GM23338 (cell line): ENCODE measurements around the gene PRPF4. TPM values are rescaled to one million over a fixed set of nuclear protein-coding genes. Genes with fewer than 3 reads are reported as not detected.

Experiments
- ATAC-seq: fragments of 200-7000 bp; cut with Tn5 transposase; 3 replicates; pipeline ENCODE4 v1.9.1; 2020
- DNase-seq: peaks from one replicate; pipeline ENCODE4 v3.0.0-alpha.2; 2015; ENCODE audit warnings: low spot score
- H2AFZ ChIP-seq: fragments of 200-600 bp; sonication (generic); 2 replicates; pipeline ENCODE4 v1.8.0; 2016; ENCODE audit warnings: antibody characterized with exemption, mild to moderate bottlenecking, moderate library complexity
- H3F3A ChIP-seq: fragments of 200-600 bp; sonication (generic); replicated peaks from 2 replicates; pipeline ENCODE4 v1.8.0; 2017; ENCODE audit warnings: antibody characterized with exemption, mixed run types, low read depth
- H3K27ac ChIP-seq: fragments of 200-600 bp; sonication (generic); 2 replicates; pipeline ENCODE4 v1.6.1; 2016; ENCODE audit warnings: low read depth
- H3K27me3 ChIP-seq: fragments of 200-600 bp; sonication (generic); 2 replicates; pipeline ENCODE4 v1.8.0; 2016; ENCODE audit warnings: mild to moderate bottlenecking, mixed run types, moderate library complexity; ENCODE audit not compliant: insufficient read depth
- H3K36me3 ChIP-seq: fragments of 200-600 bp; sonication (generic); 2 replicates; pipeline ENCODE4 v1.8.0; 2016; ENCODE audit warnings: mild to moderate bottlenecking; ENCODE audit not compliant: insufficient read depth
- H3K4me1 ChIP-seq: fragments of 200-600 bp; sonication (generic); 2 replicates; pipeline ENCODE4 v1.8.0; 2016; ENCODE audit warnings: mild to moderate bottlenecking, moderate library complexity; ENCODE audit not compliant: insufficient read depth
- H3K4me2 ChIP-seq: fragments of 200-600 bp; sonication (generic); 2 replicates; pipeline ENCODE4 v1.7.1; 2017; ENCODE audit warnings: mixed run types
- H3K4me3 ChIP-seq: fragments of 200-600 bp; sonication (generic); 2 replicates; pipeline ENCODE4 v1.6.1; 2016; ENCODE audit warnings: mixed run types
- H3K79me2 ChIP-seq: fragments of 200-600 bp; sonication (generic); replicated peaks from 2 replicates; pipeline ENCODE4 v1.8.0; 2017; ENCODE audit warnings: mild to moderate bottlenecking; ENCODE audit not compliant: insufficient read depth
- H3K9me2 ChIP-seq: fragments of 200-600 bp; sonication (generic); 2 replicates; pipeline ENCODE4 v1.8.0; 2017; ENCODE audit not compliant: insufficient read depth
- H4K20me1 ChIP-seq: fragments of 200-600 bp; sonication (generic); replicated peaks from 2 replicates; pipeline ENCODE4 v1.8.0; 2017; ENCODE audit warnings: mild to moderate bottlenecking; ENCODE audit not compliant: insufficient read depth
- H3K27ac Mint-ChIP-seq: 2 replicates; pipeline ENCODE4 v1.8.0; 2020; ENCODE audit warnings: inconsistent platforms, mild to moderate bottlenecking, moderate library complexity, mixed read lengths
- H3K27me3 Mint-ChIP-seq: 3 replicates; pipeline ENCODE4 v1.8.0; 2022; ENCODE audit warnings: low read depth, mild to moderate bottlenecking, moderate library complexity, mixed read lengths, inconsistent platforms; ENCODE audit not compliant: insufficient read depth, poor library complexity
- H3K36me3 Mint-ChIP-seq: 3 replicates; pipeline ENCODE4 v1.8.0; 2021; ENCODE audit warnings: low read depth, mild to moderate bottlenecking, inconsistent platforms, moderate library complexity, mixed read lengths
- H3K4me1 Mint-ChIP-seq: 3 replicates; pipeline ENCODE4 v1.8.0; 2020; ENCODE audit warnings: mild to moderate bottlenecking, inconsistent platforms, mixed read lengths
- H3K4me3 Mint-ChIP-seq: 3 replicates; pipeline ENCODE4 v1.8.0; 2021; ENCODE audit warnings: moderate library complexity, mild to moderate bottlenecking, inconsistent platforms, mixed read lengths
- H3K9me3 Mint-ChIP-seq: 3 replicates; pipeline ENCODE4 v1.8.0; 2020; ENCODE audit warnings: moderate library complexity, mild to moderate bottlenecking, inconsistent platforms, mixed read lengths
- CREB1 ChIP-seq: fragments of 250-450 bp; sonication (Bioruptor Pico); IDR thresholded peaks from 2 replicates; pipeline ENCODE4 v1.5.0; 2020; ENCODE audit warnings: low read depth, mild to moderate bottlenecking, moderate library complexity
- CTCF ChIP-seq, 2 experiments: fragments of 200-600 bp in 1 of 2; sonication (generic) in 1 of 2; conservative IDR thresholded peaks; 2 replicates each; pipeline versions ENCODE4 v1.5.1 to v1.6.1; 2016 to 2017; ENCODE audit warnings: antibody characterized with exemption in 2 of 2, low read depth in 2 of 2, mild to moderate bottlenecking in 2 of 2, moderate library complexity in 1 of 2
- ETS1 ChIP-seq: IDR thresholded peaks from 2 replicates; pipeline ENCODE4 v1.6.1; 2016; ENCODE audit warnings: antibody characterized with exemption
- EZH2 ChIP-seq: fragments of 200-600 bp; sonication (generic); IDR thresholded peaks from one replicate; pipeline ENCODE4 v1.8.0; 2017; ENCODE audit warnings: antibody characterized with exemption, mild to moderate bottlenecking, low read depth; ENCODE audit not compliant: unreplicated experiment
- EZH2phosphoT487 ChIP-seq: fragments of 200-600 bp; sonication (generic); IDR thresholded peaks from one replicate; pipeline ENCODE4 v1.8.1; 2018; ENCODE audit warnings: antibody characterized with exemption; ENCODE audit not compliant: unreplicated experiment
- JUNB ChIP-seq: IDR thresholded peaks from one replicate; pipeline ENCODE4 v1.6.1; 2016; ENCODE audit warnings: antibody characterized with exemption; ENCODE audit not compliant: unreplicated experiment
- POLR2AphosphoS5 ChIP-seq: IDR thresholded peaks from 2 replicates; pipeline ENCODE4 v1.6.1; 2016; ENCODE audit warnings: antibody characterized with exemption, low read depth
- REST ChIP-seq: IDR thresholded peaks from one replicate; pipeline ENCODE4 v1.6.1; 2018; ENCODE audit warnings: antibody characterized with exemption; ENCODE audit not compliant: unreplicated experiment
- STAT1 ChIP-seq: IDR thresholded peaks from one replicate; pipeline ENCODE4 v1.6.1; 2016; ENCODE audit warnings: antibody characterized with exemption; ENCODE audit not compliant: unreplicated experiment
- ZNF114 ChIP-seq: fragments of 250-450 bp; sonication (Bioruptor Pico); IDR thresholded peaks from 2 replicates; pipeline ENCODE4 v1.5.0; 2020; ENCODE audit warnings: mild to moderate bottlenecking, moderate library complexity
- ZNF331 ChIP-seq: fragments of 250-450 bp; sonication (Bioruptor Pico); IDR thresholded peaks from 2 replicates; pipeline ENCODE4 v1.5.0; 2020; ENCODE audit warnings: low read depth, mild to moderate bottlenecking, moderate library complexity
- polyA plus RNA-seq: library from polyadenylated mRNA; unstranded; fragments of >200 nt; fragmentation: Nextera tagmentation; extraction: Ambion mirVana; gene quantifications from 2 replicates; pipeline ENCODE4 v1.2.1, GENCODE V29; 2016
- total RNA-seq: library from RNA; depleted of rRNA; stranded (reverse); fragments of >200 nt; shearing (Covaris generic); gene quantifications from 2 replicates; pipeline ENCODE4 v1.2.3, GENCODE V29; 2014

PRPF4 gene
- total and polyA plus RNA-seq, 2 experiments from 2014 or later, result 18.7 to 34.6 TPM

GRCh38 chr9:113269871-113270270, 5.6 kb upstream of the PRPF4 start (continued):
- TF ChIP-seq REST, result no peak

GRCh38 chr9:113274474-113275156, 843 bp upstream of the PRPF4 start:
- H2AFZ ChIP-seq, result peak overlapping the region; percentile 49
- peaks cover 28% of the 10 kb centered on the region for H3K79me2 ChIP-seq
- TF ChIP-seq CTCF (conservative IDR thresholded peaks at IDR 0.05; ENCODE audit: low read depth in 2 of 2), result peak; percentile 66 to 87
- no peak for TF ChIP-seq ZNF331 (CRISPR knock-in tag)
- TF ChIP-seq POLR2AphosphoS5, result no peak
- no peak overlapping the region for H3K4me3 Mint-ChIP-seq
- ATAC-seq (peak; percentile 27), DNase-seq (peak; percentile 91)
- no peaks in the 10 kb centered on the region for H3K27me3 ChIP-seq
- peaks cover 7% of the 10 kb centered on the region; the same call in 1 of the 3 replicates for H3K4me1 Mint-ChIP-seq
- no peaks in the 10 kb centered on the region for H3F3A ChIP-seq
- H3K4me3 ChIP-seq, result peak overlapping the region; percentile 87
- H3K4me1 ChIP-seq, result peaks cover 8% of the 10 kb centered on the region; the same call in 1 of the 2 replicates
- peaks cover 49% of the 10 kb centered on the region for H3K36me3 Mint-ChIP-seq
- H3K27ac Mint-ChIP-seq, result no peak overlapping the region
- no peaks in the 10 kb centered on the region for H3K9me2 ChIP-seq
- peaks cover 48% of the 10 kb centered on the region for H3K36me3 ChIP-seq
- no peaks in the 10 kb centered on the region; the same call in 1 of the 2 replicates for H4K20me1 ChIP-seq
- H3K27ac ChIP-seq, result peak overlapping the region; percentile 56; the same call in 1 of the 2 replicates
- no peaks in the 10 kb centered on the region for H3K27me3 Mint-ChIP-seq
- H3K4me2 ChIP-seq, result peak overlapping the region; percentile 84
- H3K9me3 Mint-ChIP-seq, result no peaks in the 10 kb centered on the region

GRCh38 chr9:113278840-113279239, 3.4 kb downstream of the PRPF4 start:
- peaks cover 21% of the 10 kb centered on the region for H3K79me2 ChIP-seq
- Mint-ChIP-seq H3K4me1 (peaks cover 7% of the 10 kb centered on the region; the same call in 1 of the 3 replicates), H3K9me3 (no peaks in the 10 kb centered on the region), H3K27me3 (no peaks in the 10 kb centered on the region), H3K4me3 (no peak overlapping the region), H3K36me3 (peaks cover 64% of the 10 kb centered on the region), H3K27ac (no peak overlapping the region)
- no peak overlapping the region for H3K4me2 ChIP-seq
- DNase-seq, result no peak
- no peak overlapping the region for H3K4me3 ChIP-seq
- H4K20me1 ChIP-seq, result peaks cover 9% of the 10 kb centered on the region; the same call in 1 of the 2 replicates
- H3F3A ChIP-seq, result no peaks in the 10 kb centered on the region
- no peaks in the 10 kb centered on the region for H3K9me2 ChIP-seq
- no peak for ATAC-seq
- peaks cover 59% of the 10 kb centered on the region for H3K36me3 ChIP-seq
- peaks cover 8% of the 10 kb centered on the region; the same call in 1 of the 2 replicates for H3K4me1 ChIP-seq
- no peak overlapping the region for H2AFZ ChIP-seq
- H3K27ac ChIP-seq, result no peak overlapping the region
- no peaks in the 10 kb centered on the region for H3K27me3 ChIP-seq
- TF ChIP-seq POLR2AphosphoS5 (no peak), ZNF114 (CRISPR knock-in tag) (no peak), CREB1 (CRISPR knock-in tag) (no peak), EZH2 (no peak), STAT1 (no peak), EZH2phosphoT487 (no peak), ETS1 (no peak), JUNB (no peak), CTCF (conservative IDR thresholded peaks at IDR 0.05; ENCODE audit: low read depth in 2 of 2) (no peak), ZNF331 (CRISPR knock-in tag) (no peak)
